ENCODE data around the gene PTP4A2.

The PTP4A2 gene

DNA sequence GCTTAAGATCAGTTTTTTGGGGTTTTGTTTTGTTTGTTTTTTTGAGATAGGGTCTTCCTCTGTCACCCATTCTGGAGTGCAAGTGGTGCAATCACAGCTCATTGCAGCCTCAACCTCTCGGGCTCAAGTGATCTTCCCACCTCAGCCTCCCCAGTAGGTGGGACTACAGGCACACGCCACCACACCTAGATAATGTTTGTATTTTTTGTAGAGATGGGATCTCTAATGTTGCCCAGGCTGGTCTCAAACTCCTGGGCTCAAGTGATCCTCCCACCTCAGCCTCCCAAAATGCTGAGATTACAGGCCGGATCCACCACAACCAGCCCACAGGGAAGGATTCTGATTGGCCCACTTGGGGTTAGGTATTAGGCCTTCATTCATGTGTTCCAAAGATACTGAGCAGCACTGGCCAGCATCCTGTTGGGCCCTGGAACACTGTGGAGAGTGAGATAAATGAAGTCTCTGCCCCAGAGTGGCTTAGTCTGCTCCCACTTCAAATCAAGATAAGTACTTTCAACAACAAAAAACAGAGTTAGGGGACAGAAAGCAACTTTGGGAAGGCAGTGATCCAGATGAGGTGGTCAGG is 54.7 kb downstream of the PTP4A2 start:
- DNase-seq, result no peak

DNA sequence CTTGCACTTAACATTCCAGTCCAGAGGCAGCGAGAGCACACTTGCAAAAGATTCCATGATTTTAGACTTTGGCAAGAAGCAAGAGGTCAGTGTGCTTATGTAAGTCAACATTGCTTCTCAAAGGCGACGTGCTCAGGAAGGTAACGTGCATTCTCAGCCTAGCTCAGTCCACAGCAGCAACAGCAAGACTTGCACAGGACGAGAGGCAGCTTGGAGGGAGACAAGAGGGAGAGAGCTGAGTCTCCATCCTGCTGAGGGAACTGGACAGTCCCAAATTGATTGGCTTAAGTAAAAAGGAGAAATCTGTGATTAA is 56.5 kb downstream of the PTP4A2 start:
- DNase-seq, result no peak

- DNase-seq, result no peak
These were observed 57.0 kb downstream of the PTP4A2 start for GRCh38 chr1:31880957-31881687.

GRCh38 chr1:31879981-31880608 is 58.1 kb downstream of the PTP4A2 start:
- no peak for DNase-seq

GRCh38 chr1:31878058-31878457 is 60.1 kb downstream of the PTP4A2 start:
- DNase-seq, result no peak

DNA sequence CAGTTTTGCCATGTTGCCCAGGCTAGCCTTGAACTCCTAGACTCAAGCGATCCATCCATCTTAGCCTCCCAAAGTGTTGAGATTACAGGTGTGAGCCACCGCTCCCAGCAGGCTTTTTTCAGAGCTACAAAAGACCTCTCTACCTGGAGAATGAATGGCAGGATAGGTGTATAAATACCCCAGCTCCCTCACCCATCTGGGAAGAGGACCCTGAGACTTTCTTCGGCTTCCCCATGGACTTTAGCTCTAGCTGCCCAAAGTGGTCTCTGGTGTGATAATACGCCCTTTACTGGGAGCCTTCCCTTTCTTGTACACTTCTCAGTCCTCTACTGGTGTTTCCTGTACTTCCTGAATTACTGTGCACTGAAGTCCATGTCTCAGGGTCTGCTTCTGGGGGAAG is 60.6 kb downstream of the PTP4A2 start:
- DNase-seq, result no peak

GRCh38 chr1:31875636-31876236 is 62.4 kb downstream of the PTP4A2 start:
- no peak for DNase-seq

GRCh38 chr1:31874942-31875341 is 63.2 kb downstream of the PTP4A2 start:
- no peak for DNase-seq

GRCh38 chr1:31872658-31873636 is 65.2 kb downstream of the PTP4A2 start:
- DNase-seq, result no peak

- DNase-seq, result no peak
These were observed 66.5 kb downstream of the PTP4A2 start for GRCh38 chr1:31871703-31872102.

GRCh38 chr1:31870086-31870736 is 68.0 kb downstream of the PTP4A2 start:
- no peak for DNase-seq

DNA sequence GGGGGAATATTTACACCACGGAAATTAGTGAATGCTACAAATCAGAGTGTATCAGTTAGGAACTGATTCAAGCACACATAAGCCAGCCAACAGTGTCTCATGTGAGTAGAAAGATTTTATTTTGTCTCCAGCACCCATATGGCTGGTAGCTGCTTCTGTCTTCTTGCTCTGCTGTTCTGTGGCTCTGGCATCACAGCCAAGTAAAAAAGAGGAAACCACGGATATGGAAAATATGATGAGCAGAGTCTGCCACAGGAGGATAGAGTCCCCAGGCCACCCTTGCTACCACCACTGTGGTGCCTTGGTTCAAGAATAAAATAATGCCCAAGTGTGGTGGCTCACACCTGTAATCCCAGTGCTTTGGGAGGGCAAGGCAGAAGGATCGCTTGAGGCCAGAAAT is 68.7 kb downstream of the PTP4A2 start:
- DNase-seq, result no peak

- DNase-seq, result no peak
These were observed 69.3 kb downstream of the PTP4A2 start for GRCh38 chr1:31868862-31869261.

DNA sequence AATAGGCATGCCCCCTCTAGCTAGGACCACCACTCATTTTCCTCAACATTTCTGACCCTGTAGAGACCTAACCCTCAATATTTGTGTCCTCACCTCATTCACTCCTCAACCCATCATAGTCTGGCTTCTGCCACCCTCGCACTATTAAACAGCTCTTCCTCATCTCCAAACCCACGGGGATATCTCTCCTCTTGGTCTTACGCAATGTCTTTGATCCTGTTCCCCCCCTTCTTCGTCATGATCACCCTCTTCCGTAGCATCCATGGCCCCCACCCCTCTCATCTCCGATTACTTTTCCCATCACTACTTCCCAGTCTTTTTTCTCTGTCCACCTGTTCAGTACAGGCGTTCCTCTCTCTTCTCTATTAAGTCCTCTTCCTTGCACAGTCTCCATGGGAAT is 70.6 kb downstream of the PTP4A2 start:
- DNase-seq, result no peak

DNA sequence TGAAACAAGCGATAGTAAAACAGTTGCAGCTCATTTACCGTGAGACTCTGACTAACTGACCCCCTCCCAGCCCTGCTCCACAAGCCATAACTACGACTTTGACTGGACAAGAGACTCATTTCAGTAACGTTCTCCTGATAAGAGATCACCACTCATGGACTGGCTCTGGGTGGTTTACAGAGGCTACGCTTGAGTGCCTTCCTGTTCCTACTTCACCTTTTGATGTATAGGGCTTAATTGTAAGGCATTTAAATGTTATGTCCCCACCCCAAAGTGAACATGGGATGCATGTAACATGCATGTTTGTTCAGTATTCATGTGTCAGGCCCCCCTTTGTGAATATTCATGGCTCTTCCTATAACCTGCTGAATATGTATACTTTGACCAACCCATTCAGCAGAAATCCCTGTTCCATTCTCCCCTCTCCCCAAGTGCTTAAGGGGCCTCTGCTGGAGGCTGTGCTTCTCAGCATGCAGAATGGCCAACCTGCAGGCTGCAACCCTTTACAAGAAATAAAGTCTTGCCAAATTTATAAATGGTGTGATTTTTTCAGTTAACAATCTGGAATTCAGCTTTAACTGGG is 71.6 kb downstream of the PTP4A2 start:
- DNase-seq, result no peak

- no peak for DNase-seq
These were observed 72.3 kb downstream of the PTP4A2 start for GRCh38 chr1:31865728-31866449.

- no peak for DNase-seq
These were observed 76.1 kb downstream of the PTP4A2 start for GRCh38 chr1:31862071-31862470.

DNA sequence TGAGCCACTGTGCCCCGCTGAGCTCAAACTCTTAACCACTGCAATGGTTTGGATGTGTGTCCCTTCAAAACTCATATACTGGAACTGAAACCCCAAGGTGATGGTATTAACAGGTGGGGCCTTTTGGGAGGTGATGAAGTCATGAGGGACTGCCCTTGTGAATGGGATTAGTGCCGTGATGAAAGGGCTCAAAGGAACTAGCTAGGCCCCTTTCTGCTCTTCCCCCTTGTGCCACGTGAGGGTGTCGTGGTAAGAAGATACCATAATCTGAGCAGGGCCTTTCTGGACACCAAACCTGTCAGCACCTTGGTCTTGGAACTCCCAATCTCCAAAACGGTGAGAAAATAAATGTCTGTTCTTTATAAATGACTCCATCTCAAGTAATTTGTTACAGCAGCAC is 76.8 kb downstream of the PTP4A2 start:
- DNase-seq, result no peak

GRCh38 chr1:31860581-31860980 is 77.6 kb downstream of the PTP4A2 start:
- DNase-seq, result no peak

DNA sequence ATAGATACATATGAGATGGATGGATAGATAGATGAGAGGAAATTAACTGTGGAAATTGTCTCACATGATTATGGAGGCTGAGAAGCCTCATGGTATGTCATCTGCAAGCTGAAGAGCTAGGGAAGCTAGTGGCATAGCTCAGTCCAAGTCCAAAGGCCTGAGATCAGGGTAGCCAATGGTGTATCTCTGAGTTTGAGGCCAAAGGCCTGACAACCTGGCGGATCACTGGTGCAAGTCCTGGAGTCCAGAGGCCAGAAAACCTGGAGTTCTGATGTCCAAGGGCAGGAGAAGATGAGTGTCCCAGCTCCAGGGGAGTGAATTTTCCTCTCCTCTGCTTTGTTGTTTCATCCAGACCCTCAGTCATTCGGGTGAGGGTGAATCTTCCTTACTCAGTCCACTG is 78.4 kb downstream of the PTP4A2 start:
- no peak for DNase-seq

- DNase-seq, result no peak
These were observed 79.1 kb downstream of the PTP4A2 start for GRCh38 chr1:31859044-31859443.
